DND-41 (cell line): ENCODE measurements around the gene RBL2.
"Not testable (repeated sequence)": the region's sequence is repeated elsewhere in the genome, so short reads cannot be mapped to it uniquely, and the experiment has no call there.

Source experiments
- ATAC-seq: fragments of 200-7000 bp; cut with Tn5 transposase; 3 replicates; pipeline ENCODE4 v1.9.1; 2021; ENCODE audit warnings: low read depth; ENCODE audit not compliant: insufficient read depth
- DNase-seq: peaks from one replicate; pipeline ENCODE4 v3.0.0-alpha.2; 2020
- H2AFZ ChIP-seq: 2 replicates; pipeline ENCODE4 v1.6.0; 2012; ENCODE audit warnings: low read depth, low read length
- H3K27ac ChIP-seq: 2 replicates; pipeline ENCODE4 v1.5.1; 2012; ENCODE audit warnings: low read length, inconsistent platforms
- H3K27me3 ChIP-seq: fragments of 200-600 bp; sonication (generic); 2 replicates; pipeline ENCODE4 v1.6.0; 2012; ENCODE audit warnings: low read length, mild to moderate bottlenecking, inconsistent platforms; ENCODE audit not compliant: insufficient read depth, poor library complexity
- H3K36me3 ChIP-seq: 2 replicates; pipeline ENCODE4 v1.5.1; 2012; ENCODE audit warnings: low read length, inconsistent platforms; ENCODE audit not compliant: insufficient read depth
- H3K4me1 ChIP-seq: 2 replicates; pipeline ENCODE4 v1.5.1; 2012; ENCODE audit warnings: mild to moderate bottlenecking, low read length; ENCODE audit not compliant: insufficient read depth
- H3K4me2 ChIP-seq: 2 replicates; pipeline ENCODE4 v1.6.0; 2012; ENCODE audit warnings: mild to moderate bottlenecking, moderate library complexity, low read length, inconsistent platforms; ENCODE audit not compliant: insufficient read depth
- H3K4me3 ChIP-seq, 2 experiments: fragments of 200-600 bp in 1 of 2; shearing (Covaris generic) in 1 of 2; 2 replicates each; pipeline ENCODE4 v1.5.1; 2012 to 2016; ENCODE audit warnings: inconsistent platforms in 2 of 2, low read length in 2 of 2, mild to moderate bottlenecking in 2 of 2, low read depth in 1 of 2, moderate library complexity in 1 of 2
- H3K79me2 ChIP-seq: 2 replicates; pipeline ENCODE4 v1.6.0; 2012; ENCODE audit warnings: low read length, inconsistent platforms; ENCODE audit not compliant: insufficient read depth
- H3K9ac ChIP-seq: 2 replicates; pipeline ENCODE4 v1.6.0; 2012; ENCODE audit warnings: low read depth, mild to moderate bottlenecking, inconsistent platforms, low read length, moderate library complexity
- H3K9me3 ChIP-seq: 2 replicates; pipeline ENCODE4 v1.5.1; 2012; ENCODE audit warnings: low read length, moderate library complexity, mild to moderate bottlenecking, inconsistent platforms; ENCODE audit not compliant: insufficient read depth, severe bottlenecking
- H4K20me1 ChIP-seq: 2 replicates; pipeline ENCODE4 v1.6.0; 2012; ENCODE audit warnings: low read length; ENCODE audit not compliant: insufficient read depth
- CTCF ChIP-seq: IDR thresholded peaks from 2 replicates; pipeline ENCODE4 v1.5.1; 2012; ENCODE audit warnings: borderline replicate concordance, low read length, moderate library complexity, mild to moderate bottlenecking; ENCODE audit not compliant: poor library complexity, severe bottlenecking; ENCODE audit errors: extremely low read depth
- EZH2 ChIP-seq: IDR thresholded peaks from 3 replicates; pipeline ENCODE4 v1.6.1; 2012; ENCODE audit warnings: borderline replicate concordance, low read depth, mild to moderate bottlenecking, moderate library complexity, low read length, inconsistent platforms; ENCODE audit not compliant: severe bottlenecking

The RBL2 gene

GRCh38 chr16:53537626-53538025, 103.4 kb downstream of the RBL2 start:
- DNase-seq (no peak), ATAC-seq (no peak)
- no peaks in the 10 kb centered on the region for H3K27me3 ChIP-seq
- no peak overlapping the region for H2AFZ ChIP-seq
- H3K79me2 ChIP-seq, result no peaks in the 10 kb centered on the region
- H3K9ac ChIP-seq, result no peak overlapping the region
- no peak overlapping the region for H3K4me2 ChIP-seq
- no peak overlapping the region for H3K4me3 ChIP-seq
- H3K4me1 ChIP-seq, result no peaks in the 10 kb centered on the region
- TF ChIP-seq EZH2 (no peak), CTCF (no peak)
- no peak overlapping the region for H3K27ac ChIP-seq
- no peaks in the 10 kb centered on the region for H3K36me3 ChIP-seq
- H4K20me1 ChIP-seq, result no peaks in the 10 kb centered on the region
- H3K9me3 ChIP-seq, result no peaks in the 10 kb centered on the region

- H3K27ac ChIP-seq, H3K9me3 ChIP-seq, DNase-seq, H4K20me1 ChIP-seq, H3K4me2 ChIP-seq, H3K79me2 ChIP-seq, H3K36me3 ChIP-seq, H3K9ac ChIP-seq, H2AFZ ChIP-seq, H3K27me3 ChIP-seq, H3K4me1 ChIP-seq, ATAC-seq, H3K4me3 ChIP-seq: not testable (repeated sequence)
Measured at GRCh38 chr16:53539346-53539745, 105.1 kb downstream of the RBL2 start.

GRCh38 chr16:53539759-53540718, 105.8 kb downstream of the RBL2 start:
- not testable (repeated sequence) for H2AFZ ChIP-seq, H3K27ac ChIP-seq, H3K27me3 ChIP-seq, DNase-seq, H3K4me2 ChIP-seq, H3K4me1 ChIP-seq, H3K36me3 ChIP-seq, H3K79me2 ChIP-seq, H3K4me3 ChIP-seq, H4K20me1 ChIP-seq, ATAC-seq, H3K9ac ChIP-seq, H3K9me3 ChIP-seq
